Mucosa of descending colon (tissue), 3 donors: Measurements from ENCODE around the gene METTL25. TPM values are rescaled to one million over a fixed set of nuclear protein-coding genes. Genes with fewer than 3 reads are reported as not detected.

Source experiments
- ATAC-seq: fragments of 200-7000 bp; cut with Tn5 transposase; one replicate; pipeline ENCODE4 v1.9.1; 2020; ENCODE audit warnings: mild to moderate bottlenecking, moderate library complexity
- DNase-seq, 3 donors: peaks; one replicate each; pipeline ENCODE4 v3.0.0-alpha.2; 2020
- H3K36me3 ChIP-seq: fragments of 200-600 bp; one replicate; pipeline ENCODE4 v1.8.0; 2021; ENCODE audit warnings: low read depth, mild to moderate bottlenecking
- H3K4me1 ChIP-seq: fragments of 200-600 bp; one replicate; pipeline ENCODE4 v1.8.0; 2021; ENCODE audit warnings: low read depth, mild to moderate bottlenecking
- H3K4me3 ChIP-seq: fragments of 200-600 bp; one replicate; pipeline ENCODE4 v1.8.0; 2021; ENCODE audit warnings: mild to moderate bottlenecking
- H3K9me3 ChIP-seq: fragments of 200-600 bp; one replicate; pipeline ENCODE4 v1.8.0; 2021; ENCODE audit warnings: mild to moderate bottlenecking
- CTCF ChIP-seq: fragments of 200-600 bp; IDR thresholded peaks from one replicate; pipeline ENCODE4 v1.8.0; 2022; ENCODE audit warnings: antibody characterized with exemption, mild to moderate bottlenecking
- intact Hi-C, 2 donors: fragments of 100-400 bp; cut with DNase I in 1 of 2; cut with micrococcal nuclease in 1 of 2; formaldehyde crosslinking; loops; one replicate each; pipeline versions ENCODE4 v1.11.0 to v1.11.1; 2022; cut with DNase I, micrococcal nuclease
- long read RNA-seq, 2 donors: library from polyadenylated mRNA; unstranded; transcript quantifications; one replicate each; pipeline ENCODE4 v2.0.0, GENCODE V29; 2019 to 2021
- total RNA-seq, 3 donors: library from RNA; stranded (reverse); fragmentation: NEBNext Ultra II Directional in 2 of 3; extraction: Animal tissue kit (Norgen Biotek cat#: 25700) in 2 of 3; gene quantifications; one replicate each; pipeline versions ENCODE4 v1.2.1 to v1.2.4, GENCODE V29; 2021 to 2023
- donor health status: DM: no; HTN: no; CAD: no; lungs with moderate emphysema.
- donor health status: DM: no; HTN: no; CAD: no.
- donor health status: DM: no; HTN: yes; CAD: no.

The METTL25 gene
- total RNA-seq: 10 to 100 TPM in 2 of 3 donors, 1 to 10 TPM in 1; 9.7 to 20.4 (median 15.5) TPM
- long read RNA-seq, donor 1, partial matches to known transcripts: 0 of 3 reads
- long read RNA-seq, donor 1, other reads (novel, unspliced or antisense): 3 of 3 reads
- long read RNA-seq, donor 2, partial matches to known transcripts: 0 of 4 reads
- long read RNA-seq, donor 2, other reads (novel, unspliced or antisense): 1 of 4 reads

GRCh38 chr12:82358200-82359114 lies at the start of gene METTL25, which contains the start of gene CCDC59:
Gene METTL25, plus strand, starts transcription at chr12:82358529. Its CDS starts 37 bp downstream, at chr12:82358566.
Gene CCDC59, minus strand, starts transcription at chr12:82358387. Its CDS starts 11 bp downstream, at chr12:82358376.
- H3K4me1 ChIP-seq: peaks cover 24% of the 10 kb centered on the region

GRCh38 chr12:82314406-82314892 lies 43.9 kb upstream of the METTL25 start:
- Histone ChIP-seq H3K36me3 (no peaks in the 10 kb centered on the region), H3K4me1 (no peaks in the 10 kb centered on the region), H3K4me3 (no peak overlapping the region), H3K9me3 (no peaks in the 10 kb centered on the region)
- no peak for TF ChIP-seq CTCF
- intact Hi-C loops: no loop called here
- ATAC-seq (peak; percentile 78), DNase-seq (peak; percentile 54 to 66 (median 62))

More at GRCh38 chr12:82358200-82359114, at the start of gene METTL25, which contains the start of gene CCDC59:
- Histone ChIP-seq H3K9me3 (no peaks in the 10 kb centered on the region), H3K4me3 (peak within 1 kb of the TSS; percentile 52), H3K36me3 (no peaks in the 10 kb centered on the region)
- DNase-seq (peak; percentile 97 to 98 (median 98)), ATAC-seq (peak; percentile 99)
- intact Hi-C loops: no loop called here
- TF ChIP-seq CTCF: peak; percentile 92

- ATAC-seq (no peak), DNase-seq (no peak)
- no peaks in the 10 kb centered on the region for H3K4me1 ChIP-seq
- no peak overlapping the region for H3K4me3 ChIP-seq
- intact Hi-C loops: no loop called here
- no peaks in the 10 kb centered on the region for H3K36me3 ChIP-seq
- H3K9me3 ChIP-seq: no peaks in the 10 kb centered on the region
- TF ChIP-seq CTCF: no peak
These were observed 39.1 kb upstream of the METTL25 start for GRCh38 chr12:82319276-82319675.

GRCh38 chr12:82325540-82326336 lies 32.6 kb upstream of the METTL25 start:
- Histone ChIP-seq H3K9me3 (no peaks in the 10 kb centered on the region), H3K4me3 (no peak overlapping the region), H3K36me3 (no peaks in the 10 kb centered on the region), H3K4me1 (peaks cover 4% of the 10 kb centered on the region)
- intact Hi-C loops: loop anchor here in 1 of 2 donors (10.0 kb wide), 1 partner anchor 681 kb away; no protein-coding TSS in a partner anchor
- DNase-seq (no peak), ATAC-seq (peak; percentile 62)
- no peak for TF ChIP-seq CTCF

GRCh38 chr12:82326905-82327503 lies 31.3 kb upstream of the METTL25 start:
- DNase-seq: no peak
- no peak overlapping the region for H3K4me3 ChIP-seq
- no peaks in the 10 kb centered on the region for H3K36me3 ChIP-seq
- no peaks in the 10 kb centered on the region for H3K9me3 ChIP-seq
- ATAC-seq: no peak
- peak; percentile 15 for TF ChIP-seq CTCF
- peaks cover 4% of the 10 kb centered on the region for H3K4me1 ChIP-seq
- intact Hi-C loops: loop anchor here in 1 of 2 donors (10.0 kb wide), 1 partner anchor 682 kb away; no protein-coding TSS in a partner anchor
